Measurements from ENCODE around the gene CLSTN1.

Gene CLSTN1

DNA sequence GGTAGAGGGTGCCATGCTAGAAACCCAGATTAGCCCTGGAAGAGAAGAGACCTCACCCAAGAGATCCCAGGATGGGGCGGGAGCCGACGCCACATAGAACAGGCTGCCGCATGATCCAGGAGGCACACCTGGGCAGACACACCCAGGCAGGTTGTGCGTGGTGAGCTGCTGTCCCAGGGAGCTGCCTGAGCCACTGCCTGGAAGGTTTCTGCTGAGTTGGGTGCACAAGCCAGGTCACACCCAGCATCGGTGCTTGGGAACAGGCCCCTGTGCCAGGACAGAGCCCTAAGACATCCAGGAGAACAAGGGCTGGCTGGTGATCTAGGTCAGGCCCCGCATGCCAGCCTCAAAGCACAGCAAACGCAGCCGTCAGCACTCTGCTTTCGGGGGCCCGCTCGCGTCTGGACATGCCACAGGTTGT is 46.1 kb upstream of the CLSTN1 start:
- Histone ChIP-seq H3K79me2 (ENCODE audit: insufficient read depth, low read length) (no peaks in the 10 kb centered on the region), H2AFZ (ENCODE audit: low read depth, low read length, severe bottlenecking) (no peak overlapping the region), H3K4me3 (ENCODE audit: insufficient read depth, low read length, poor library complexity, severe bottlenecking) (no peak overlapping the region), H3K9ac (ENCODE audit: low read length) (no peak overlapping the region), H3K27me3 (ENCODE audit: low read length) (no peaks in the 10 kb centered on the region), H3K4me2 (ENCODE audit: low read depth, low read length, poor library complexity, severe bottlenecking) (no peak overlapping the region), H3K9me3 (ENCODE audit: insufficient read depth, low read length) (no peaks in the 10 kb centered on the region), H3K27ac (ENCODE audit: low read depth, low read length) (no peak overlapping the region), H3K9me2 (replicated peaks; ENCODE audit: insufficient read depth, low read length) (no peaks in the 10 kb centered on the region), H3K36me3 (ENCODE audit: low read length) (no peaks in the 10 kb centered on the region), H3F3A (ENCODE audit: insufficient read depth) (peaks cover 17% of the 10 kb centered on the region), H4K20me1 (ENCODE audit: low read depth, low read length) (no peaks in the 10 kb centered on the region)
- TF ChIP-seq EZH2phosphoT487 (conservative IDR thresholded peaks at IDR 0.05; ENCODE audit: low read length) (no peak), CTCF (IDR thresholded peaks at IDR 0.05; ENCODE audit: insufficient read depth, low read length, poor library complexity, severe bottlenecking) (no peak)

DNA sequence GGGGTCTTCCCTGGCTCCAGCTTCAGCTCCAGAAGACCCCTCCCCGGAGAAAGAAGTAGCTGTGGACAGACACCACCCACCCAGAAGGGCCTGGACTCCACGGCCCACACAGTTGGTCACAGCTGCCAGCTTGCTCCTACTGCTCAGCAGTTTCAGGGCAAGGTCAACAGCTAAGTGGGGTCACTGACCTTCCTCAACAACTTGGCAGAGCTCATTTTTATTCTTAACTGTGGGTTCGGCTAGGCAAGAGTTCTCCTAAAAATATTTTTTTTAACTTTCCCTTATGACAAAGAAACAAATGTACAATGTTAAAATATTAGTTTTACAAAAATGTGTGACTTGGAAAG is 44.5 kb upstream of the CLSTN1 start:
- Histone ChIP-seq H3K9ac (ENCODE audit: low read length) (no peak overlapping the region), H3K27me3 (ENCODE audit: low read length) (no peaks in the 10 kb centered on the region), H4K20me1 (ENCODE audit: low read depth, low read length) (no peaks in the 10 kb centered on the region), H2AFZ (ENCODE audit: low read depth, low read length, severe bottlenecking) (no peak overlapping the region), H3K36me3 (ENCODE audit: low read length) (no peaks in the 10 kb centered on the region), H3K79me2 (ENCODE audit: insufficient read depth, low read length) (no peaks in the 10 kb centered on the region), H3K4me3 (ENCODE audit: insufficient read depth, low read length, poor library complexity, severe bottlenecking) (no peak overlapping the region), H3F3A (ENCODE audit: insufficient read depth) (peaks cover 29% of the 10 kb centered on the region), H3K9me2 (replicated peaks; ENCODE audit: insufficient read depth, low read length) (no peaks in the 10 kb centered on the region), H3K9me3 (ENCODE audit: insufficient read depth, low read length) (no peaks in the 10 kb centered on the region), H3K27ac (ENCODE audit: low read depth, low read length) (no peak overlapping the region), H3K4me2 (ENCODE audit: low read depth, low read length, poor library complexity, severe bottlenecking) (no peak overlapping the region)
- TF ChIP-seq CTCF (IDR thresholded peaks at IDR 0.05; ENCODE audit: insufficient read depth, low read length, poor library complexity, severe bottlenecking) = no peak
- TF ChIP-seq EZH2phosphoT487 (conservative IDR thresholded peaks at IDR 0.05; ENCODE audit: low read length) = no peak

DNA sequence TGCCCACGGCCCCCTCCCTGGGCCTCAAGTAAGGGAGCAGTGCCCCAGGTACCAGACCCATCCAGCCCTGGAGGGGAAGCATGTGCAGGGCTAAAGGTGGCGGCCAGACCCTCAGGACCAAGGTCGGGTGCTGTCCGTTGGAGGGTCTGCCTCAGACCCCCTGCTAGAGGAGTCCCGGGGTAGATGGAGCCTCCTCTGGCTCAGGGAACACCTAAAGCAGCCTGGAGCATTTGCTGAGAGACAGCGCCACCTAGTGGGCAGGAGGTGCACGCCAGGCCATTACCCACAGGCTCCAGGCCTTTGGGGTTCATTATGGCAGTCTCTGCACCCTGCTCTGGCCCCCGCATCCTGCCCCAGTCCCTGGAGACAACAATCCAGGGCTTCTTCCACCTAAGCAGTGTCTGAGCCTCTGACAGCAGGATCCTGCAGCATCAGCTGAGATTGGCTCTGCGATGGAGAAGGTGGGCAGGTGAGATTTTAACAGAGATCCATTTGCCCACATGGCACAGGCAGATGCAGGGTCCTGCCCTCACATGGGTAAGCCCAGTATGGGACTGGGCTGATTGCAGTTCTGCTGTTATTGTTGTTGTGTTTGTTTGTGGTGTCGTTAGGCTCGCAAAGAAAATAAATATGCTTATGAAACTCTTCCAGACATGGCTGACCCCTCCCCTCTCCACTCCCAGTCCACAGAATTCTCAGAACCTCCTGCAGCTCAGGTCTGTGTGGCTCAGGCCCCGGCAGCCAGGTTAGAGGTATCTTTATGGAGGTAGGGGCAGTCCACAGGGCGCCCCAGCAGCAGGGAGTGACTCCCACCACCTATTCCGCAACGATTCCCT is 43.9 kb upstream of the CLSTN1 start:
- Histone ChIP-seq H3K4me3 (ENCODE audit: insufficient read depth, low read length, poor library complexity, severe bottlenecking) (no peak overlapping the region), H3F3A (ENCODE audit: insufficient read depth) (peaks cover 34% of the 10 kb centered on the region), H2AFZ (ENCODE audit: low read depth, low read length, severe bottlenecking) (no peak overlapping the region), H3K79me2 (ENCODE audit: insufficient read depth, low read length) (no peaks in the 10 kb centered on the region), H3K27ac (ENCODE audit: low read depth, low read length) (peak overlapping the region; percentile 95), H4K20me1 (ENCODE audit: low read depth, low read length) (no peaks in the 10 kb centered on the region), H3K9ac (ENCODE audit: low read length) (no peak overlapping the region), H3K27me3 (ENCODE audit: low read length) (no peaks in the 10 kb centered on the region), H3K9me2 (replicated peaks; ENCODE audit: insufficient read depth, low read length) (no peaks in the 10 kb centered on the region), H3K36me3 (ENCODE audit: low read length) (no peaks in the 10 kb centered on the region), H3K4me2 (ENCODE audit: low read depth, low read length, poor library complexity, severe bottlenecking) (no peak overlapping the region), H3K9me3 (ENCODE audit: insufficient read depth, low read length) (no peaks in the 10 kb centered on the region)
- peak; percentile 94 for TF ChIP-seq CTCF (IDR thresholded peaks at IDR 0.05; ENCODE audit: insufficient read depth, low read length, poor library complexity, severe bottlenecking)
- no peak for TF ChIP-seq EZH2phosphoT487 (conservative IDR thresholded peaks at IDR 0.05; ENCODE audit: low read length)
